HG03066 (cell line): ENCODE results near the gene ZFP36L1.
"Not testable (repeated sequence)": the region's sequence is repeated elsewhere in the genome, so short reads cannot be mapped to it uniquely, and the experiment has no call there.

ENCODE experiments used
- ATAC-seq: cut with Tn5 transposase; IDR thresholded peaks from one replicate; pipeline ENCODE4 v1.9.1; 2021; ENCODE audit warnings: low read depth; ENCODE audit not compliant: unreplicated experiment

Gene ZFP36L1

DNA sequence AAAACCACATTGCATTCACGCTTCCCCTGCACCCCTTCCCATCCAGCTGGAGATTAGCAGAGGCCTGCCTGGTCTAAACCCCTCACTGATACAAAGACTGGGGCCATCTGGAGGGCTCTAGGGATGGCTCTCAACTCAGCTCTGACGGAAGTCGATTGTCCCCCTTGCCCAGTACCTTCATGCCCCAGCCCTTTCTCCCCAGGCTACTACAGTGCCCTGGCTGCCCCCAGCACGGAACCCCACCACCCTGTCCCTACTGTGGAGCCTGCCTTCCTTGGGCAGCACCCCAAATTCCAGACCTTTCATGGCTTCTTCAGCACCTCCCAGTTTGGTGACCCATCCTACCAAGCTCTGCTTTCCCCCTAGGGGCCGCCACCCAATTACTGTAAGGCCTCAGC, 25.6 kb downstream of the ZFP36L1 start:
- ATAC-seq = no peak

DNA sequence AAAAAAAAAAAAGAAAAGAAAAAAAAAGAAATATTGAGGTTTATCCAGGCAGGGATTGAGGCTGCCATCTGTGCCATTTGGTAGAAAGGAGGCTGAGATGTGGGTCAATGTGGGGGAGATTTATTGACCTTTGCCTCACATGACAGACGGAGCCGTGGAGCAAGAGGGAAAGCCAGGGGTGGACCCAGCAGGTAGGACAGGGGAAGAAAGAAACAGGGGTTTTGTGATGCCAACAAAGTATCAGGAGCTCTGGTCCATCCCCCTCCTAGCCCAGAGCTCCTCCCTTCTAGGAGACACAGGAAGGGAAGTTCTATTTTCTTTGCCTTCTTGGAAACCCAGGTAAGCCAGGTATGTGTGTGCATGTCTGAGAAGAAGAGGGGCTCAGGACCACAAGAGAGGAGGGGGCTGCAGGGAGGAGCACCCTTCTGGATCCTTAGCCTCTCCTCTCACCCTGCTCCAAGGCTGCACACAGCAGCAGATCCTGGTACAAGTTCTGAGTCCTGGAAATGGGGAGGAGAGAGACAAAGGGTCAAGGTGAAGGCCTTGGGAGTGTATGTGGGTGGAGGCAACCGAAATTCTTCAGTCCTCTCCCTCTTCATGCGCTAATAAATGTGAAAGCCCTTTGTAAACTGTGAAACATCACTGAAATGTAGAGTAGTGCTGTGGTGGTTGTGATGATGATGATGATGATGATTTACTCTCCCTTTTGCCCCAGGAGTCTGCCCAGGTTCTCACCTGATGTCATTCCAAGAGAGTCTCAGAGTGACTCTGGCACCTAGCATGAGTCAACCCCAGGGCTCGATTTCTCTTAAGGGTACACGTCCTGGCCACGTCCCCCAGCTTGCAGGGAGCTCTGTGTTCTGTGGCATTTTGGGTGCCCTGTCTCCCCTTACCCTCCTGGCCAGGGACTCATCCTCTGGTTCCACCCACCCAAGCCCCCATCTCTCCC, 26.3 kb downstream of the ZFP36L1 start:
- ATAC-seq = no peak

DNA sequence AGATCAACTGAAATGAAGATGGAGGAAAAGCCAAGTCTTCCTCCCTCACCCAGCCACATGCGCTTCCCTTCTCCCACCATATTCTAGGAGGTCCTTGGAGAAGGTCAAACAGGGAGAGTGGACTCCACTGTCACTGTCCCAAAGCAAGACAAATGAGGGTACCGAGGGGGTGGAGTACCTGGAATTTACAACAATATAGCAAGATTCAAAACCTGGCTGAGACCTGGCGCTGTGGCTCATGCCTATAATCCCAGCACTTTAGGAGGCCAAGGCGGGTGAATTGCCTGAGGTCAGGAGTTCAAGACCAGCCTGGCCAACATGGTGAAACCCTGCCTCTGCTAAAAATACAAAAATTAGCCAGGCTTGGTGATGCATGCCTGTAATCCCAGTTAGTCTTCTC, 29.0 kb downstream of the ZFP36L1 start:
- not testable (repeated sequence) for ATAC-seq

DNA sequence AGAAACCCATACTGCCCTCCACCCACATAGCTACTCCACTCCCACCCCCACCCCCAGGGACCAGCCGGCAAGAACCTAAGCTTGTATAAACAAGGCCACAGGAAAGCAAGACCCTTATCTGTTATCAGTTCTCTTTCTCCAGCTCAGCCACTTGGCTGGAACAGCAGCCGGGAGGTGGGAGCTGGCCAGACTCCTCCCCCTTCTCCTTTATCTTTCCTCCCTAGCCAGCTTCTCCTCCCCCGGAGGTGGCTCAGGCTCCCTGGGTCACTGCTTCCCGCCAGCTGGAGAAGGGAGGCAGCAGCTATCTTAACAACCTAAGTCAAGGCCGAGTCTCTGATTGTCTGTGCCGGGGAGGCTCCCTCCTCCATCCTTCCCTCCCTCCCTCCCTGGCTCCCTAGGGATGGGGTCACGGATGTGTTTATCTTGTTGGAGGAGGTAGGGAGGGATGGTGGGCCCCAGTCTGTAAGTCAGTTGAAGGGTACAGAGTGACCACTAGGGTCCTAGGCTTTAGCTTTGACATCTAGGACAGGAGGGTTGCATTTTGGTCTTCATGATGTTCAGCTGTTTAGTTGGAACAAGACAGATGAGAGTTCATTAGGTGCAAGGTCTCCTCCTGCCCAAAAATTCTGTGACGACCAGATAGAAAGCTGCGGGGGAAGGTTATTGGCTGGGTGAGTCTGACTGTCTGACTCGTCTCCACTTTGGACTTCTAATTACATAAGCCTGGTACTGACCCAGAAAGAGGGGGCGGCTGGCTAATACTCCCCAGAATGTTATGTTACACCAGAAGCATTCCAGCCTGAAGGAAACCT, 29.7 kb downstream of the ZFP36L1 start:
- no peak for ATAC-seq

DNA sequence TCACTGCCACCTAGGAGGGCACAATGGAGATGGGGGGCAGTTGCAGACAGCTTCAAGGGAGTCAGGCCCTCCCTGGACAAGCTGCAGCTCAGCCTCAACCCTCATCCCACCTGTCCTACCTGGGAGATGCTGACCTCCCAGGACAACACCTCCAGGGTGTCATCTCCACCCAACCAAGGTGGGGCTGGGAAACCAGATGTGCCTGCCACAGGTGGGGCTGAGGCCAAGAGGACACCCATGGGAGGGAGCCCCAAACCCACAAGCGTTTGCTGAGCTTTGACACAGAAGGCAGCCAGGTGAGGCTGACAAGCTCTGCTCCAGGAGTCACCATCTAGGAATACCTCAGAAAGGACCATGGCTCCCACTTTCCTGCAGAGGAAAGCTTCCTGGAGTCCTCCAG, 31.5 kb downstream of the ZFP36L1 start:
- ATAC-seq = no peak

DNA sequence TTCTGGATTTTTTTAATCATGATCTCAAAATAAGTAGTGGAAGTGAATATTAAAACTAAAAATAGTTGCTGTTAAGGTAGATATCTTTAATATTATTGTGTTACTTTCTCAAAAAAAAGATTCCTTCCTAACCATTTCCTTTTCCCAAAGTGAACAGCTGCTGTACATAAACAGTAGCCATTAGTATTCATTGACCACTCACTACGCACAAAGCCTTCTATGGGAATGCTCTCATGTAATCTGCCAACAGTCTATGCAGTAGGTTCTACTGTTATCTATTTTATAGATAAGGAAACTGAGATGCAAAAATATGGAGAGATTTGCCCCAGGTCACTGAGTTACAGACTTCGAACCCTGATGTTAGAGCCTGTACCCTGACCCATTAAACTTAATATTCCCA, 32.1 kb downstream of the ZFP36L1 start:
- no peak for ATAC-seq

DNA sequence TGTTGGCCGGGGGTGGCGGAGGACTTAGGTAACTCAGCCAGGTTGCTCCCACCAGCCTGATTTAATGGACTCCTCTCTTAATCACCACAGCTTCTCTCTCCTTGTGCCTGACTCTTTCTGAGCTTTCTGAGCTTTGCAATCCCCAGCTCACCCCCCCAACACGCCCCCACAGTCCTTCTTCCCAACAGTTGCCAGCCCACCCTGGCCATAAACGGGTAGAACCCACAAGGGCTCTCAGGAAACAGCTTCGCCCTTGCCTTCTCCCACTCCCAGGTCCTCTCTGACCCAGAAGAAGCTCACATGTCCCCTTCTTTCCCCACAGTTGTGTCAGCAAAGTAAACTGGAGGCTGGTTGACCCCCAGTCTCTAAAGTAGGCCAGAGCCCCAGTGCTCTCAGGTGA, 32.9 kb downstream of the ZFP36L1 start:
- ATAC-seq = no peak

DNA sequence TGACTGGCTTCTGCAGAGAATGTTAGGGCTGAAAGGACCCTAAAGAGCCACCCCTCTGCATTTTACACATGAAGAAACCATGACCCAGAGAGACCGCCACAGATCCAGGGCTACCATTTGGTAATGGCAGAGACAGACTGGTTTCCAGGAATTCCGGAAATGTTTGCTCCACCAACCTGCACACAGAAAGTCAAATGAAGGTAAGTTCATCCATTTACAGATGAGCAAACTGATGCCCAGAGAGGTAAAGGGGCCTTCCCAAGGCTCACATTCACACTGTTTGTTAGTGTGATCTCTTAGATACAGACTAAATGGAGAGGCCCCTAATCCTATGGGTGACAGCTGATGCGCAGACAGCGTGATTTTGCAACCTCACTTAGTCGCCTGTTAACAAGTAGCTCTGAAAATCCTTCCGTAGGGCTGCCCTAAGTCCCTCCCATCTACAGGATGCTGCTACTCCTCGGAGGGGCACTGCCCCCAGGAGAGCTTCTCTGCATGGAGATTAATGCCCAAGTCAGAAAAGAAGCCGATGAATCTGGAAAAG, 33.8 kb downstream of the ZFP36L1 start:
- ATAC-seq = no peak

DNA sequence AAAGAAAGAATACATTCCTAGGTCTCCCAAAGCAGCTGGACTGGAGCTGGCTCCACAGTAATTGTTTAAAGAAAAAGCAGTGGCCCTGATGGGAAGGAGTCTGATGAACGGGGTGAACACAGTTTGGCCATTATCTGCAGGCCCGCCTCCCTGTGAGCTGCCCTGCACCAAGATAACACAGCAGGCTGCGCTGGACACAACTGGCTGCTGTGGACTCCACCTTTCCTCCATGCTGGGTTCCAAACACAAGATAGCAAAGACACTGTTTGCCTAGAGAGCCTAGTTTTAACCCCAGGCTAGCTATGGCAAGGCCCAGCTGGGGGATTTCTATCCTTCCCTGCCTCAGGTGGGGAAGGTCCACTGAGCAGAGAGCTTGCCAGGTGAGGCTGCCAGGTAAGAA, 34.6 kb downstream of the ZFP36L1 start:
- ATAC-seq = no peak

DNA sequence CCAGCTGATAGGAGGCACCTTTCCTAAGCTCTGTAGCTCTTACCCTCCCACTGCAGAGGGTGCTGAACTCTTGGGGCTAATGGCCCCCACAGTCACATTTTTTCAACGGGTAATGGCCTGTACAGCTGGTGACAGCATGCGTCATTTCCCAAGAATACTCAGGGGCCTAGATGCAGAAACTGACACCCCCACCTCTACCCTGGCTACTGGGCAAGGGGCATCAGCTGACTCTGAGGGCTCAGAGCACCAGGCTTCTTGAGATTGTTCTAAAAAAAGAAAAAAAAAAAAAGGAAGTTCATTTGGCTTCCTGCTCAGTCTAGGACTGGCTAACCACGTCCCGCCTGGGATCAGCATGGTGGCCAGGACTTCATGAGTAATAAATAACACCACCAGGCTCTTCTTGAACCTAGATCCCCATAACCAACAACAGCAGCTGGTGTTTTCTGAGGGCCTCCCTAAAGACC, 35.2 kb downstream of the ZFP36L1 start:
- no peak for ATAC-seq

DNA sequence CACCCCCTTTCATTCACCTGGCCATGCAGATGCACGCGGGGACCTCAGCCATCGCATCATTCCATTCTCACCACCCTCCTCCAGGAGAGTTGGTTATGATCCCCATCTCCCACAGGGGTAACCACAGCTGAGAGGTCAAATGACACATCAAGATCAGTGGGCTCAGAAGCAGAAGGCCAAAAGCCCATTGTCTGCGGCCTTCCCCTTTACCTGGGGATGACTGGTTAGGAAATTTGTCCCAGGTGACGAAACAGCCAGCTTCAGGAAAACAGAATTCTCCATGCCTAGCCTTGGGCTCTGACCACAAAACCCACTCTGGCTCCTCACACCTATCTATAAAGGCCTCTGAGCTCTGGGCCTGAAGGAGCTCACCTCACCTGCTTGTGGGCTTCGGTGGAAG, 36.1 kb downstream of the ZFP36L1 start:
- no peak for ATAC-seq

DNA sequence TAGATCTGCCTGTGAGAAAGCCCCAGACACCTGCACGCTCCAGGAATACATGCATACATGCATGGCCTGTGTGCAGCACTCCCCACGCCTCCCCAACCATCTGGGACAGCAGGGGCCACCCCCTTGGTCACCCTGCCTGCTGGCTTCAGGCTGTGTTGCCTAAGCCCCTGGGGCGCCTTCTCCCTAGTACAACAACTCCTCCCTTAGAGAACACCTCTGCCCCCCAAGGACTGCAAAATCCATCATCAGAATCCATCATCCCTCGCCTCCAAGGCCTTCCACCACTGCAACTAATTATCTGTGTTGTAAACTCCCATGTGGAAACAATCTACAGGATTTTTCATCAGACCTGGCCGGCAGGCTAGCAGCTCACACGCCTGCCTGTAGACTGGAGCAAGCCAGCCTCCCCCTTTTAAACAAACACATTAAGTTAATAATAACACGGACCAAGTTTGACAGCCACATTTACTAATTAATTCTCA, 36.8 kb downstream of the ZFP36L1 start:
- no peak for ATAC-seq

DNA sequence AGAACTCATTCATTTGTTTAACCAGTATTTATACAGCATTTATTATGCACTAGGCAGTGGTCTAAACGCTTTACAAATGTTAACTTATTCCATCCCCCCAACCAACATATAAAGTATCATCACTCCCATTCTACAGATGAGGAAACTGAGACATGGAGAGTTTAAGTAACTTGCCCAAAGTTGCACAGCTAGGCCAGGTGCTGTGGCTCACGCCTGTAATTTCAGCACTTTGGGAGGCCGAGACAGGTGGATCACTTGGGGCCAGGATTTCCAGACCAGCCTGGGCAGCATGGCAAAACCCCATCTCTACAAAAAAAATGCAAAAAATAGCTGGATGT, 37.9 kb downstream of the ZFP36L1 start:
- ATAC-seq = no peak

DNA sequence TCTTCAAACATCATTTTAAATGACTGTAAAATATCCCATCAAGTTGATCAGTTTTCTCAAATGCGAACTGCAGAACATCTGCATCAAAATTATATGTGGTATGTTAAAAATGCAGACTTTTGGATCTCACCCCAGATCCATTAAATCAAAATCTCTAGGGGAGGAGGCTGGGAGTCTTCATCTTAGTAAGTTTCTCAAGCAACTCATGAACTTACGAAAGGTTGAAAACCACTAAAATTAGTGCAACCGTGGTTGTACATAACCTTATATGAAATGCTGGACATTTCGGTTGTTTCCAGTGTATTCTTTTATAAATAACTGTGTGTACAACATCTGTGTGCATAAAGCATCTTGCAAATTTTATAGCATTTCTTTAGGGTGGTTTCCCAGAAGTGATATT, 39.2 kb downstream of the ZFP36L1 start:
- no peak for ATAC-seq

DNA sequence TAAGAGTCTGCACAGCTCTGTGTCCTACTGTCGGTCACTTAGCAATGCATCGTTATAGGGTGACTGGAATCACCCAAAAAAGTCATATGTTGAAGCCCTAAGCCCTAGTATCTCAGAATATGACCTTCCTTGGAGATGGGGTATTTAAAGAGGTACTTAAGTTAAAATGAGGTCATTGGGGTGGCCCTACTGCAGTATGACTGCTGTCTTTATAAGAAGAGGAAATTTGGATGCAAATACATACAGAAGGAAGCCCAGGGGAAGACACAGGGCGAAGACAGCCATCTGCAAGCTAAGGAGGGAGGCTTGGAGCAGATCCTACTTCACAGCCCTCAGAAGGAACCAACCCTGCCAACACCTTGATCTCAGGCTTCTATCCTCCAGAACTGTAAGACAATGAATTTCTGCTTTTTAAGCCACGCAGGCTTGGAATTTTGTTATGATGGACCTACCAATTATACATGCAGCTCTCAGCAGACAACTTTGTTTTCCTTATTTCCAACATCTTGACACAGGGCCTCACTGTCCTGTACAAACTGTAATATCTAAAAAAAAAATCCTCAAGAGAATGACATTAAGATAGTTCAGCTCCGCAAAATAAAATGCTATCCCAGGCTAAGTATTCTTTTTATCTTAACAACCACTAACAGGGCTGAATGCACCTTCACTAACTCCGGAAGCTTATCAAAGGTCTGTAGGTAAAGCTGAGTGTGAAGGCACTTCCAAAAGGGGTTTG, 40.4 kb downstream of the ZFP36L1 start:
- no peak for ATAC-seq

DNA sequence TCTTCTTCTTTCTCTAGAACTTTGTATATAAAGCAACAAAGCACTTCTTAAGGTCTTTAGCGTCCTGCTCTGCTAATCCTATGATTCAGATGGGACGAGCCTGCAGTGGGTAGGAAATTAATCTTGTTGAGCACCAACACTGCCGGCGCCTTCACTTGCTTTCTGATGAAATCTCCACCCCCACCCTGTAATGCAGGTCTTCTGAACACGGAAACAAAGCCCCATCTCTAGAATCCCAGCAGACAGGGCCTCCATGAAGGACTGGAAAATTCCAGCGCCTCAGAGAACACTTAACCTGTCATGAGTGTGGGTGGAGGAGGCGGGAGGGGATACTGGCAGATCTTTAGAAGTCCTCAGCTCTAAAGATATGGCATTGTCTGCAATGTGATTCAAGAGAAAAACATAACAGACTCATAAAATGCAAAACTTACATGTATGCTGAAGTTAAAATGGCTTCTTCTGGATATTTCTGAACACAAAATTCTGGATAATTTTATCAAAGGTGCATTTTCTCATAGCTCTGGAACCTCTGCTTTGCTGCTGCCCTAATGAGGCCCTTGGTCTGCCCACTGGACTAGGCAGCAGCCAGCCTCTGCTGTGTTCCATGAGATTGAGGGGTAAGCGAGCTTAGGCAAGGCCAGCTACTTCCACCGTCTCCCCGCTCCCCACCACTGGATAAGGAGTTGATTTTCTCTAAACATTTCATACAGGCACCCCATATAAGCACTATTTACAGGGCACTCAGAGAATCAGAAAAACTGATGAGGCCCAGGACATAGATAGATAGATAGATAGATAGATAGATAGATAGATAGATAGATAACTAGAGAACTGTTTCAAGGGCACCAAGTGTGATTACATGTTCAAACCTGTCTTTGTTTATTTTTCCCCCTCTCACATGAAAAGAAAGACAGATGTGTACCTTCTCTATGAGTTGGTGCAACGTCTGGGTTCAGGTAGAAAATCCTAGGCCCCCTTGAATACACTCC, 43.1 kb downstream of the ZFP36L1 start:
- no peak for ATAC-seq

DNA sequence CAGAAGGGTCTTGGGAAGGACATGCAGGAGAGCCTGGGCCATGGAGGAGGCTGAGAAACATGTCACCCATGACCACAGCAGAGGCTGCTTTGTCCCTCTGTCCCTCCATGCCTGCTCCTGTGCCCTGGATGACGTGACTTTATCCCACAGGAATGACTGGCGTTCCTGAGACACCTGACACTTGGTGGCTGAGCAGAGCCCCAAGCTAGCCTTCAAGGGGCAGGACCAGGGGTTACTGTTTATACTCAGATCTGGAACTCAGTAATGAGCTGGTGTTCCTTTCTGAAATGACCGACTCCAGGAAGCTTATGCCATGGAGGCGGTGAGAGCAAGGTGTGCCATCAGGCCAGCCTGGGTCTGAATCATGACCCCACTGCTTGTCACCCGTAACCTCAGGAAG, 44.2 kb downstream of the ZFP36L1 start:
- ATAC-seq = no peak

DNA sequence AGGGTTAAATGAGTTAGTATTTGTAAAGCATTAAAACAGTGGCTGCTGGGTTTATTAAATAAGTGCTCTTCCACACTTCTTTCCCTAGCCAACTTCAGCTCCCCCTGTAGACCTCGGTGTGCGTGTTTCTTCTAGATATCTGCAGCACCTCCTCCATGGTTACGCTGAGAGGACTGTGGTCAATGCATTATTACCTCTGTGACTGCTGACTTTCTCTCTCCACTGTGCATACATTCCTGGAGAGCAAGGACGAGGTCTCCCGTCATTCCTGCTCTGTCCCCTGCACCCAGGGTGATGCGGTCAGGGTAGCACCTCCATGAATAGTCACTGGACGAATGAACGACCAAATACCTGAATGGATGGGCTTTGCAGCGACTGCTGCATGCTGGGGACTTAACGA, 44.6 kb downstream of the ZFP36L1 start:
- ATAC-seq = no peak

DNA sequence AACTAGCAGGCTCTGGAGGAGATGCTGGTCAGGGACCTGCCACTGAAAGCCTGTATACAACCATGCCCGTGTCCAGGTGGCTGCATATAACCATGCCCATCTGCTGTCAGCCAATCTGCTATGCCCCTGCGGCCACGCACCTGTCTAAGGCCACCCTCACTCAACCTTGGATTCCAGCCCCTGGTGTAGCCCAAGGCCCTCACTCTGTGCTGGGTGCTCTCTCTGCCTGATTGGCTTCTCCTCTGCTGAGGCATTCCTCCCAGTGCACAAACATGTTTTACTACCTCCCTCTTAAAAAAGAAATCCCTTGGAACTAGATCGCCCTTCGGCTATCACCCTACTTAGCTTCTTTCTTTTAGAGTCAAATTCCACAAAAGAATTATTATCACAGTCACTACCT, 45.5 kb downstream of the ZFP36L1 start:
- no peak for ATAC-seq
